RCC 7860 (cell line): Measurements from ENCODE around the gene NFASC.

Experiments used
- DNase-seq: peaks from one replicate; pipeline ENCODE4 v3.0.0-alpha.2; 2015; ENCODE audit warnings: low spot score
- FAIRE-seq: peaks from 2 replicates; lab custom pipeline; 2012; peaks lifted over from hg19 to GRCh38; lab: Jason Lieb, UNC

Gene NFASC

GRCh38 chr1:204976646-204977045, 106.0 kb downstream of the NFASC start:
- FAIRE-seq (no peak), DNase-seq (no peak)

- FAIRE-seq (no peak), DNase-seq (no peak)
These were observed 106.7 kb downstream of the NFASC start for GRCh38 chr1:204977318-204977717.

- FAIRE-seq: no peak
- no peak for DNase-seq
These were observed 108.1 kb downstream of the NFASC start for GRCh38 chr1:204978782-204979181.

- no peak for DNase-seq
- FAIRE-seq: no peak
These were observed 108.6 kb downstream of the NFASC start for GRCh38 chr1:204979306-204979705.

- DNase-seq (no peak), FAIRE-seq (no peak)
These were observed 109.4 kb downstream of the NFASC start for GRCh38 chr1:204979891-204980649.

- no peak for FAIRE-seq
- no peak for DNase-seq
These were observed 110.3 kb downstream of the NFASC start for GRCh38 chr1:204980840-204981405.

- DNase-seq (no peak), FAIRE-seq (no peak)
These were observed 112.5 kb downstream of the NFASC start for GRCh38 chr1:204983136-204983535.

- no peak for FAIRE-seq
- no peak for DNase-seq
These were observed 113.2 kb downstream of the NFASC start for GRCh38 chr1:204983881-204984280.

GRCh38 chr1:204984499-204984898, 113.8 kb downstream of the NFASC start:
- DNase-seq (no peak), FAIRE-seq (no peak)

GRCh38 chr1:204986181-204986580, 115.5 kb downstream of the NFASC start:
- FAIRE-seq (no peak), DNase-seq (no peak)

GRCh38 chr1:204987689-204988088, 117.0 kb downstream of the NFASC start:
- FAIRE-seq: no peak
- no peak for DNase-seq

GRCh38 chr1:204988196-204988595, 117.5 kb downstream of the NFASC start:
- FAIRE-seq (no peak), DNase-seq (no peak)

- no peak for FAIRE-seq
- peak; percentile 41 for DNase-seq
These were observed 118.8 kb downstream of the NFASC start for GRCh38 chr1:204989266-204990058.

- DNase-seq (no peak), FAIRE-seq (no peak)
These were observed 119.5 kb downstream of the NFASC start for GRCh38 chr1:204990059-204990664.

GRCh38 chr1:204990721-204991341, 120.2 kb downstream of the NFASC start:
- DNase-seq (no peak), FAIRE-seq (no peak)

GRCh38 chr1:204991342-204991844, 120.7 kb downstream of the NFASC start:
- DNase-seq: no peak
- no peak for FAIRE-seq

GRCh38 chr1:204992201-204992997, 121.7 kb downstream of the NFASC start:
- DNase-seq (no peak), FAIRE-seq (no peak)

GRCh38 chr1:204992998-204993314, 122.3 kb downstream of the NFASC start:
- no peak for FAIRE-seq
- no peak for DNase-seq

GRCh38 chr1:204994086-204994862, 123.6 kb downstream of the NFASC start:
- DNase-seq (no peak), FAIRE-seq (no peak)
